Keratinocyte (primary cell): Measurements from ENCODE around the gene ADAM30. TPM values are rescaled to one million over a fixed set of nuclear protein-coding genes. Genes with fewer than 3 reads are reported as not detected.

ENCODE experiments used
- DNase-seq: peaks from one replicate; pipeline ENCODE4 v3.0.0-alpha.2; 2011; ENCODE audit warnings: low read depth, missing footprints, low spot score
- FAIRE-seq: peaks from 2 replicates; lab custom pipeline; 2011; peaks lifted over from hg19 to GRCh38; lab: Jason Lieb, UNC
- H2AFZ ChIP-seq: 2 replicates; pipeline ENCODE4 v1.6.0; 2012; ENCODE audit warnings: low read length, control low read depth, inconsistent platforms; ENCODE audit not compliant: control insufficient read depth
- H3K27ac ChIP-seq: 2 replicates; pipeline ENCODE4 v1.5.1; 2011; ENCODE audit warnings: low read length; ENCODE audit not compliant: control insufficient read depth, insufficient read depth
- H3K27me3 ChIP-seq: 3 replicates; pipeline ENCODE4 v1.6.0; 2011; ENCODE audit warnings: low read length; ENCODE audit not compliant: control insufficient read depth, insufficient read depth; ENCODE audit errors: extremely low read depth
- H3K36me3 ChIP-seq, 2 experiments: 2 replicates in 1 of 2; 3 replicates in 1 of 2; pipeline ENCODE4 v1.5.1; 2011; ENCODE audit warnings: low read length in 2 of 2, mild to moderate bottlenecking in 1 of 2; ENCODE audit not compliant: control insufficient read depth in 2 of 2, insufficient read depth in 2 of 2; ENCODE audit errors: extremely low read depth in 1 of 2
- H3K4me1 ChIP-seq: 3 replicates; pipeline ENCODE4 v1.5.1; 2011; ENCODE audit warnings: low read length; ENCODE audit not compliant: control insufficient read depth, insufficient read depth; ENCODE audit errors: extremely low read depth
- H3K4me2 ChIP-seq: 3 replicates; pipeline ENCODE4 v1.6.0; 2011; ENCODE audit warnings: low read depth, low read length; ENCODE audit not compliant: control insufficient read depth, insufficient read depth; ENCODE audit errors: extremely low read depth
- H3K4me3 ChIP-seq, 3 experiments: fragments of 200-600 bp in 1 of 3; sonication (generic) in 1 of 3; 2 replicates in 2 of 3; 3 replicates in 1 of 3; pipeline ENCODE4 v1.5.1; 2011 to 2016; ENCODE audit warnings: low read length in 3 of 3, mild to moderate bottlenecking in 3 of 3, control low read depth in 2 of 3, inconsistent platforms in 1 of 3, low read depth in 1 of 3, mixed read lengths in 1 of 3, mixed run types in 1 of 3, moderate library complexity in 1 of 3; ENCODE audit not compliant: control insufficient read depth in 2 of 3, insufficient read depth in 2 of 3; ENCODE audit errors: extremely low read depth in 1 of 3
- H3K79me2 ChIP-seq: 2 replicates; pipeline ENCODE4 v1.6.0; 2012; ENCODE audit warnings: low read length; ENCODE audit not compliant: control insufficient read depth, insufficient read depth
- H3K9ac ChIP-seq: 3 replicates; pipeline ENCODE4 v1.6.0; 2011; ENCODE audit warnings: low read length; ENCODE audit not compliant: control insufficient read depth, insufficient read depth; ENCODE audit errors: extremely low read depth
- H3K9me1 ChIP-seq: 3 replicates; pipeline ENCODE4 v1.6.0; 2011; ENCODE audit warnings: low read length; ENCODE audit not compliant: control insufficient read depth, insufficient read depth; ENCODE audit errors: extremely low read depth
- H3K9me3 ChIP-seq: 2 replicates; pipeline ENCODE4 v1.5.1; 2012; ENCODE audit warnings: low read depth, low read length; ENCODE audit not compliant: control insufficient read depth
- H4K20me1 ChIP-seq: 3 replicates; pipeline ENCODE4 v1.6.0; 2011; ENCODE audit warnings: low read length; ENCODE audit not compliant: control insufficient read depth, insufficient read depth; ENCODE audit errors: extremely low read depth
- CTCF ChIP-seq, 3 experiments: IDR thresholded peaks in 1 of 3; conservative IDR thresholded peaks in 1 of 3; optimal IDR thresholded peaks in 1 of 3; 2 replicates in 2 of 3; 3 replicates in 1 of 3; pipeline versions ENCODE3 to v1.5.1; 2011; ENCODE audit warnings: low read length in 3 of 3, mild to moderate bottlenecking in 3 of 3, moderate library complexity in 2 of 3, control low read depth in 1 of 3, inconsistent platforms in 1 of 3; ENCODE audit not compliant: insufficient read depth in 2 of 3; ENCODE audit errors: extremely low read depth in 1 of 3
- EZH2 ChIP-seq: IDR thresholded peaks from one replicate; pipeline ENCODE4 v1.6.1; 2012; ENCODE audit warnings: inconsistent platforms, mild to moderate bottlenecking, low read length, moderate library complexity
- dilution Hi-C: fragments of 300-500 bp; cut with MboI; formaldehyde crosslinking; loops from one replicate; pipeline ENCODE4 v1.7.0; 2020; ENCODE audit warnings: low sequenced_read_pairs; ENCODE audit not compliant: extremely low pct_ligation_motif_present
- polyA plus RNA-seq, 5 experiments: library from polyadenylated mRNA; depleted of rRNA in 3 of 5; stranded (reverse) in 3 of 5; stranded (forward) in 1 of 5; unstranded in 1 of 5; fragments of >200 nt; gene quantifications; 1 replicate in 1 of 5; 2 replicates in 3 of 5; 3 replicates in 1 of 5; pipeline versions ENCODE4 v1.2.1 to v1.2.3, GENCODE V29; 2011 to 2012; ENCODE audit warnings: missing spikeins in 2 of 5, low read depth in 1 of 5, low replicate concordance in 1 of 5

Gene ADAM30
- polyA plus RNA-seq, 1 donor (not counting 4 experiments of a cell fraction or from before 2014, with no cell fraction given) = not detected

GRCh38 chr1:119911775-119912174 is 15.5 kb upstream of the ADAM30 start:
- Histone ChIP-seq H3K9me3 (no peaks in the 10 kb centered on the region), H3K27me3 (no peaks in the 10 kb centered on the region), H4K20me1 (no peaks in the 10 kb centered on the region), H3K9me1 (no peaks in the 10 kb centered on the region), H3K4me2 (no peak overlapping the region), H3K4me1 (no peaks in the 10 kb centered on the region), H3K27ac (no peak overlapping the region), H3K4me3 (no peak overlapping the region), H3K36me3 (peaks cover 17 to 24% of the 10 kb centered on the region in 2 experiments), H3K79me2 (no peaks in the 10 kb centered on the region), H2AFZ (no peak overlapping the region), H3K9ac (no peak overlapping the region)
- DNase-seq = no peak
- dilution Hi-C loops = no loop called here
- peak; percentile 29 for FAIRE-seq
- no peak for TF ChIP-seq EZH2
- no peak for TF ChIP-seq CTCF (optimal IDR thresholded peaks at IDR 0.05 in 1 of 3, IDR thresholded peaks at IDR 0.05 in 1 of 3, conservative IDR thresholded peaks at IDR 0.05 in 1 of 3; ENCODE audit: extremely low read depth in 1 of 3, insufficient read depth in 2 of 3, low read length in 3 of 3)

GRCh38 chr1:119910618-119911017 is 14.3 kb upstream of the ADAM30 start:
- Histone ChIP-seq H2AFZ (no peak overlapping the region), H3K27ac (no peak overlapping the region), H4K20me1 (no peaks in the 10 kb centered on the region), H3K9me1 (no peaks in the 10 kb centered on the region), H3K4me1 (no peaks in the 10 kb centered on the region), H3K9me3 (no peaks in the 10 kb centered on the region), H3K4me2 (no peak overlapping the region), H3K9ac (no peak overlapping the region), H3K36me3 (peaks cover 10 to 16% of the 10 kb centered on the region in 2 experiments), H3K79me2 (no peaks in the 10 kb centered on the region), H3K27me3 (no peaks in the 10 kb centered on the region), H3K4me3 (no peak overlapping the region)
- DNase-seq (no peak), FAIRE-seq (no peak)
- TF ChIP-seq EZH2 = no peak
- TF ChIP-seq CTCF (optimal IDR thresholded peaks at IDR 0.05 in 1 of 3, IDR thresholded peaks at IDR 0.05 in 1 of 3, conservative IDR thresholded peaks at IDR 0.05 in 1 of 3; ENCODE audit: extremely low read depth in 1 of 3, insufficient read depth in 2 of 3, low read length in 3 of 3) = no peak
- dilution Hi-C loops = no loop called here
